Colonic mucosa (tissue), 4 donors: ENCODE results near the gene UGT1A7. TPM values are rescaled to one million over a fixed set of nuclear protein-coding genes. Genes with fewer than 3 reads are reported as not detected.

Experiments used
- DNase-seq: peaks from one replicate; pipeline ENCODE4 v3.0.0-alpha.2; 2020
- H3K27ac ChIP-seq: fragments of 200-600 bp; one replicate; pipeline ENCODE4 v1.8.0; 2021
- H3K27me3 ChIP-seq: fragments of 200-600 bp; one replicate; pipeline ENCODE4 v1.8.0; 2021
- H3K36me3 ChIP-seq: fragments of 200-600 bp; one replicate; pipeline ENCODE4 v1.8.0; 2021
- H3K4me1 ChIP-seq: fragments of 200-600 bp; one replicate; pipeline ENCODE4 v1.8.0; 2021; ENCODE audit warnings: mild to moderate bottlenecking
- H3K4me3 ChIP-seq: fragments of 200-600 bp; one replicate; pipeline ENCODE4 v1.8.0; 2021
- H3K9ac ChIP-seq, 2 donors: one replicate each; pipeline ENCODE4 v1.7.0; 2013; ENCODE audit warnings: control low read depth in 2 of 2, low read depth in 2 of 2, low read length in 2 of 2
- H3K9me3 ChIP-seq: fragments of 200-600 bp; one replicate; pipeline ENCODE4 v1.8.0; 2021
- intact Hi-C: fragments of 100-400 bp; cut with DNase I; formaldehyde crosslinking; loops from one replicate; pipeline ENCODE4 v1.14.1; 2022
- total RNA-seq, 2 donors: library from RNA; stranded (reverse); fragmentation: NEBNext Ultra II Directional in 1 of 2; extraction: Animal tissue kit (Norgen Biotek cat#: 25700) in 1 of 2; gene quantifications; one replicate each; pipeline ENCODE4 v1.2.1, GENCODE V29; 2021
- TF ChIP-seq, protein P1 (sequence below): fragments of 200-600 bp; IDR thresholded peaks from one replicate; pipeline ENCODE4 v1.8.0; 2022; ENCODE audit warnings: antibody characterized with exemption, mild to moderate bottlenecking
- donor health status: healthy.
- donor health status: DM: no; HTN: no; CAD: no.
- donor health status: DM: no; HTN: no; CAD: no.

The UGT1A7 gene
- total RNA-seq, 2 donors from 2014 or later = 3.1 TPM

DNA sequence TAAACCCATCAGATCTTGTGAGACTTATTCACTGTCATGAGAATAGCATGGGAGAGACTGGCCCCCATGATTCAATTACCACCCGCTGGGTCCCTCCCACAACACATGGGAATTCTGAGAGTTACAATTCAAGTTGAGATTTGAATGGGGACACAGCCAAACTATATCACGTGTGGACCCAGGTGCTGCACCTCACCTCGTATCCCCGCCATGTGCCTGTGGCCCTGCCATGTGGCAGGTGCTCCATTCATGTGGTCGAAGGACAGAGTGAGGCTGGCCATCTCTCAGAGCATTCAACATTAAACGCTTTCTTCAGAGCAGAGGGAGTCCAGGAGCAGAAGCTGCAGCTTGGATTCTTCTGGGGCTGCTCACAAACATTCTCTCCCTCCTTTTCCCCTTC lies 128.7 kb downstream of the UGT1A7 start:
- no peak overlapping the region for H3K4me3 ChIP-seq
- no peaks in the 10 kb centered on the region for H3K9me3 ChIP-seq
- no peak for DNase-seq
- H3K9ac ChIP-seq = no peak overlapping the region
- intact Hi-C loops = no loop called here
- H3K27ac ChIP-seq = no peak overlapping the region
- H3K27me3 ChIP-seq = no peaks in the 10 kb centered on the region
- no peaks in the 10 kb centered on the region for H3K36me3 ChIP-seq
- TF ChIP-seq, protein P1, sequence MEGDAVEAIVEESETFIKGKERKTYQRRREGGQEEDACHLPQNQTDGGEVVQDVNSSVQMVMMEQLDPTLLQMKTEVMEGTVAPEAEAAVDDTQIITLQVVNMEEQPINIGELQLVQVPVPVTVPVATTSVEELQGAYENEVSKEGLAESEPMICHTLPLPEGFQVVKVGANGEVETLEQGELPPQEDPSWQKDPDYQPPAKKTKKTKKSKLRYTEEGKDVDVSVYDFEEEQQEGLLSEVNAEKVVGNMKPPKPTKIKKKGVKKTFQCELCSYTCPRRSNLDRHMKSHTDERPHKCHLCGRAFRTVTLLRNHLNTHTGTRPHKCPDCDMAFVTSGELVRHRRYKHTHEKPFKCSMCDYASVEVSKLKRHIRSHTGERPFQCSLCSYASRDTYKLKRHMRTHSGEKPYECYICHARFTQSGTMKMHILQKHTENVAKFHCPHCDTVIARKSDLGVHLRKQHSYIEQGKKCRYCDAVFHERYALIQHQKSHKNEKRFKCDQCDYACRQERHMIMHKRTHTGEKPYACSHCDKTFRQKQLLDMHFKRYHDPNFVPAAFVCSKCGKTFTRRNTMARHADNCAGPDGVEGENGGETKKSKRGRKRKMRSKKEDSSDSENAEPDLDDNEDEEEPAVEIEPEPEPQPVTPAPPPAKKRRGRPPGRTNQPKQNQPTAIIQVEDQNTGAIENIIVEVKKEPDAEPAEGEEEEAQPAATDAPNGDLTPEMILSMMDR = no peak
- no peaks in the 10 kb centered on the region for H3K4me1 ChIP-seq

DNA sequence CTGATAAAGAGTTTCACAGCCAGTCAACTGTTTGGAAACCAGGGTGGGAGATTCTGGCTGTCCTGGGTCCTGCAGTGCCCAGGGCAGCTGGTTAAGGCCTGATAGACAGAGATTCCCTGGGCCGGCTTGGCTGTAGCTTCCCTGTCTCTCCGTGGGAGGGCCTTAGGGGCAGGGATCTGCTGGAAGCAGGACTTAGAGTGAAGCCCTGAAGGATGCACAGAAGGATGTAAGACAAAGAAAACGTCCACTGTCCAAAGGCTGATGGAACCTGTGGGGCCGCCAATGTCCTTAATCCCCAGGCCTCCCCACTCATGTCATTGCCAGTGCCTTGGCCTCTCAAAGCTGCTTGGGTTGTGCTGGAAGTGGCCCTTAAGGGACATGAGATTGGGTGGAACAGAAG lies 129.4 kb downstream of the UGT1A7 start:
- Histone ChIP-seq H3K27ac (no peak overlapping the region), H3K27me3 (no peaks in the 10 kb centered on the region), H3K4me3 (no peak overlapping the region), H3K36me3 (no peaks in the 10 kb centered on the region), H3K4me1 (no peaks in the 10 kb centered on the region), H3K9ac (no peak overlapping the region), H3K9me3 (no peaks in the 10 kb centered on the region)
- DNase-seq = no peak
- TF ChIP-seq, protein P1 = no peak
- intact Hi-C loops = no loop called here

DNA sequence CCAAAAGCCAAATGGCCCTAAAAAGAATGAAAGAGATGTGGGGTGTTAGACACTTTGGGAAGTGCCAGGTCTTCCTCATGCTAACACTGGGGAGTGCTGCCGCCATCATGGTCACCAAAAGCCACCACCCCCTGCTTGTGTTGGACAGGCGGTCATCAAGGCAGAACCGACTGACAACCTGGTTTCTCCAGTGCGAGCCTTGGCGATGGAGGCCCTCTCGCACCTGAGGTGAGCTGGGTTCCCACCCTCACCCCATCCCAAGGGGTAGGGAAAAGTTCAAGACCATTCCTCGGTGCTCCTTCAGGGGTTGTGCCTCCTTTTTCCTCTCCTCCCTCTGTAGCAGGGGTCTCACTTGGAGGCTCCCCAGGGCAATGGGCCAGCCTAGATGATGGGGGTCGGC lies 130.0 kb downstream of the UGT1A7 start:
- intact Hi-C loops = no loop called here
- no peaks in the 10 kb centered on the region for H3K27me3 ChIP-seq
- no peak overlapping the region for H3K27ac ChIP-seq
- no peak overlapping the region for H3K9ac ChIP-seq
- no peak for DNase-seq
- H3K9me3 ChIP-seq = no peaks in the 10 kb centered on the region
- H3K4me1 ChIP-seq = no peaks in the 10 kb centered on the region
- H3K4me3 ChIP-seq = no peak overlapping the region
- no peaks in the 10 kb centered on the region for H3K36me3 ChIP-seq
- TF ChIP-seq, protein P1 = no peak

DNA sequence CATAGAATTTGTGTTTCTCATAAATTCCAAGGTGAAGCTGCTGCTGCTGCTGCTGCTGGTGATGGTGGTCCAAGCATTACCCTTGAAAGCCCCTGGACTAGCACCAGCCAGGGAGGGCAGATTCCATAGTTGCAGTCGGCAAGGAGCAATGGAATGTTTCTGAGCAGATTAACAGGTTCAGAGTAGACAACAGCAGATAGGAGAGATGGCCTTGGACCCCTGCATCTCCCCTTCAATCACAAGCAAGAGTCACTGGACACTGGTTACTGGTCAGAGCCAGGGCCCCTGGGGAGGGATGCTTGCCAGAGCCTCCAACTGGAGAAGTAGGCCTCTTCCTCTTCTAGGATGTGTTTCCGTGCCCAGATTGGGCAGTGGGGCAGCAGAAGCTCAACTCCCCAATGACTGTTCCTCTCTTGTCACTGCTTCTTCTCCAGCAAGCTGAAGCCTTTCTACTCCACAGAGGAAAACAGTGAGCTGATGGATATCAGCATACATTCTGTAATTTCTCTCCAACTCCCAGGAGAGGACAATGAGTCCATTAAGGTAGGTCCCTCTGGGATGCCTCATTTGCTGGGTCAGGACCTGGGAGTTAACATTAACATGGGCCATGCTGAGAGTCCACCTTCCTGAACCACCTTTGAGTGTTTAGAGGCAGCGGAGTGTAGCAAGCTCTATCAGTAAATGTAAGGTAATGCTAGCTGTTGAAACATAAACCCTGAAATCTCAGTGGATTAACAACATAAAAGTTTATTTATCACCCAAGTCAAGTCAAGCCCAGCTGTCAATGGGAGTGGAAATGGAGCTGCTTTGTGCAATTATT lies 131.7 kb downstream of the UGT1A7 start:
- no peak for DNase-seq
- H3K4me1 ChIP-seq = no peaks in the 10 kb centered on the region
- no peak overlapping the region for H3K9ac ChIP-seq
- intact Hi-C loops = no loop called here
- no peaks in the 10 kb centered on the region for H3K9me3 ChIP-seq
- H3K27me3 ChIP-seq = no peaks in the 10 kb centered on the region
- no peak overlapping the region for H3K27ac ChIP-seq
- H3K36me3 ChIP-seq = no peaks in the 10 kb centered on the region
- no peak overlapping the region for H3K4me3 ChIP-seq
- TF ChIP-seq, protein P1 = no peak

DNA sequence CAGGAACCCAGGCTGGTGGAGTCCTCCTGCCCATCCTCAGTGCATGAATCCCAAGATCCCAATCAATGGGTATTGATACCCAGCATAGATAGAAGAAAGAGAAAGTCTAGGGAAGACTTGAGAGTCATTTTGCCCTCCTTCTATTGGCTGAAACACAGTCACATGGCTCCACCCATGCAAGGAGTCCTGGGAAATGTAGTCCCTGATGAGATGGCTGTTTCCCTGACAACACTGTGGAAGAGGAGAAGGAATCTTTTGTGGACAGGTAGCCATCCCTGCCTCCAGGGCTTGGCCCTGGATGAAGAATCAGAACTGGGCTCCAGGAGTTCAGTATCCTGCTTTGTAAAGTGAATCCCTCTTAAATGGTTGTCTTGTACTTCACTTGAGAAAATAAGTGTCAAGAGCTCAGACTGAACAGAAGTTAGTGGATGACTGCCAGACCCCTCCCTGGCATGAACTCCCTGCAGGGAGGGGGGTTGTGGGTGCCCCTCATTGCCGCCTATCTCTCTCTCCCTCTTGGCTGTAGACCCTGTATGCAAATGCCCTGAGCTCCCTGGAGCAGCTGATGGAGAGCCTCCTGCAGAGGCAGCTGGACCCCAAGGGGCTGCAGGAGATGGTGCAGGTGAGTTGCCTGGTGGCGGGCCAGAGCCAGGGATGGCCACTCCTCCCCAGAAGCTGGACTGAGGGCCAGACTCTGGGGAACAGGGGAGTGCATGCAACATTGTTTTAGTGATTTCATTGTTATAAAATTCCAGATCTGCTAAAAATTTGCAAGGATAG lies 132.5 kb downstream of the UGT1A7 start:
- intact Hi-C loops = no loop called here
- Histone ChIP-seq H3K4me3 (no peak overlapping the region), H3K27ac (no peak overlapping the region), H3K4me1 (no peaks in the 10 kb centered on the region), H3K36me3 (no peaks in the 10 kb centered on the region), H3K9ac (no peak overlapping the region), H3K9me3 (no peaks in the 10 kb centered on the region), H3K27me3 (no peaks in the 10 kb centered on the region)
- TF ChIP-seq, protein P1 = no peak
- DNase-seq = no peak
